GM23338 (cell line): ENCODE results near the gene SLC25A42.

Experiments used
- CREB1 ChIP-seq: fragments of 250-450 bp; sonication (Bioruptor Pico); IDR thresholded peaks from 2 replicates; pipeline ENCODE4 v1.5.0; 2020; ENCODE audit warnings: low read depth, mild to moderate bottlenecking, moderate library complexity
- EZH2 ChIP-seq: fragments of 200-600 bp; sonication (generic); IDR thresholded peaks from one replicate; pipeline ENCODE4 v1.8.0; 2017; ENCODE audit warnings: antibody characterized with exemption, mild to moderate bottlenecking, low read depth; ENCODE audit not compliant: unreplicated experiment
- EZH2phosphoT487 ChIP-seq: fragments of 200-600 bp; sonication (generic); IDR thresholded peaks from one replicate; pipeline ENCODE4 v1.8.1; 2018; ENCODE audit warnings: antibody characterized with exemption; ENCODE audit not compliant: unreplicated experiment
- POLR2AphosphoS5 ChIP-seq: IDR thresholded peaks from 2 replicates; pipeline ENCODE4 v1.6.1; 2016; ENCODE audit warnings: antibody characterized with exemption, low read depth
- REST ChIP-seq: IDR thresholded peaks from one replicate; pipeline ENCODE4 v1.6.1; 2018; ENCODE audit warnings: antibody characterized with exemption; ENCODE audit not compliant: unreplicated experiment
- STAT1 ChIP-seq: IDR thresholded peaks from one replicate; pipeline ENCODE4 v1.6.1; 2016; ENCODE audit warnings: antibody characterized with exemption; ENCODE audit not compliant: unreplicated experiment
- ZNF114 ChIP-seq: fragments of 250-450 bp; sonication (Bioruptor Pico); IDR thresholded peaks from 2 replicates; pipeline ENCODE4 v1.5.0; 2020; ENCODE audit warnings: mild to moderate bottlenecking, moderate library complexity
- TF ChIP-seq, protein P1 (sequence below), 2 experiments: fragments of 200-600 bp in 1 of 2; sonication (generic) in 1 of 2; conservative IDR thresholded peaks; 2 replicates each; pipeline versions ENCODE4 v1.5.1 to v1.6.1; 2016 to 2017; ENCODE audit warnings: antibody characterized with exemption in 2 of 2, low read depth in 2 of 2, mild to moderate bottlenecking in 2 of 2, moderate library complexity in 1 of 2

GRCh38 chr19:19050104-19050503, 13.7 kb upstream of the SLC25A42 start:
- TF ChIP-seq EZH2 (no peak), CREB1 (CRISPR knock-in tag) (no peak), POLR2AphosphoS5 (no peak), REST (no peak), EZH2phosphoT487 (no peak), STAT1 (no peak), ZNF114 (CRISPR knock-in tag) (no peak)
- TF ChIP-seq, protein P1, sequence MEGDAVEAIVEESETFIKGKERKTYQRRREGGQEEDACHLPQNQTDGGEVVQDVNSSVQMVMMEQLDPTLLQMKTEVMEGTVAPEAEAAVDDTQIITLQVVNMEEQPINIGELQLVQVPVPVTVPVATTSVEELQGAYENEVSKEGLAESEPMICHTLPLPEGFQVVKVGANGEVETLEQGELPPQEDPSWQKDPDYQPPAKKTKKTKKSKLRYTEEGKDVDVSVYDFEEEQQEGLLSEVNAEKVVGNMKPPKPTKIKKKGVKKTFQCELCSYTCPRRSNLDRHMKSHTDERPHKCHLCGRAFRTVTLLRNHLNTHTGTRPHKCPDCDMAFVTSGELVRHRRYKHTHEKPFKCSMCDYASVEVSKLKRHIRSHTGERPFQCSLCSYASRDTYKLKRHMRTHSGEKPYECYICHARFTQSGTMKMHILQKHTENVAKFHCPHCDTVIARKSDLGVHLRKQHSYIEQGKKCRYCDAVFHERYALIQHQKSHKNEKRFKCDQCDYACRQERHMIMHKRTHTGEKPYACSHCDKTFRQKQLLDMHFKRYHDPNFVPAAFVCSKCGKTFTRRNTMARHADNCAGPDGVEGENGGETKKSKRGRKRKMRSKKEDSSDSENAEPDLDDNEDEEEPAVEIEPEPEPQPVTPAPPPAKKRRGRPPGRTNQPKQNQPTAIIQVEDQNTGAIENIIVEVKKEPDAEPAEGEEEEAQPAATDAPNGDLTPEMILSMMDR (conservative IDR thresholded peaks at IDR 0.05; ENCODE audit: low read depth in 2 of 2), result no peak
